NCI-H82 (cell line): ENCODE results near the gene TXK.

Source experiments
- DNase-seq: peaks from one replicate; lab custom pipeline; 2025; lab: John Stamatoyannopoulos, UW

TXK gene

DNA sequence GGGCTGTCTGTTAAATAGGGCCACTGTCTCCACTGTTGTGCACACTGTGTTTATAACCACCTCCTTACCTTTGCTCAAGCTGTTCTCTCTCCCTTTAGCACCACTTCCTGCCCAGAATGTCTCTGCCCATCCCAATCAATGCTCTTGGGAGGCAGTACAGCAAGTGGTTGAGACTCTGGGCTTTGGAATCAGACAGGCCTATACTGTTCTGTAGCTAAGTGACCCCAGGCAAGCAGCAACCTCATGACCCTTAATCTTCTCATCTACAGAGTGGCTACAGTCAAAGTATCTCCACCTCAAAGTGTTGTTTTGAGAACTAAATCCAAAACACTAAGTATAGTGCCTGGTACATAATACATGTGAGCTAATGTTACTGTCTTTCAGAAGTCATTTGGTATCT, 3.8 kb upstream of the TXK start:
- no peak for DNase-seq

DNA sequence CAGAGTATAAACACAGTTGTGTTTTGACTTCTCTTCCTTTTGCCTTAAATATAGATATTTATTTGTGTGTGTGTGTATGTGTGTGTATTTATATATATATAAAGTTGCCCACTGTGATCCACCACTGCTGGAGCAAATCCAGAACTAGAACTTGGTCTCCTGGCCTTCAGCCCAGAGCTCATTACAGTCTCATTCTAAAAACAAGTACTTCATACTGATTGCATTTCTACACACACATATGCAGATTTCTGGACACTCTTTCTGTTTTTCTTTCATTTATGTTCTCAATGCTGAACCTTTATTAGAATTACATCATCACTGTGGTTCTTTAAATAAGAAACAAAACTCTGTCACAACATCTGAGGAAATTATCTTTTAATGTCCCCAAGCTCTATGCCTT, 381 bp downstream of the TXK start:
- no peak for DNase-seq

DNA sequence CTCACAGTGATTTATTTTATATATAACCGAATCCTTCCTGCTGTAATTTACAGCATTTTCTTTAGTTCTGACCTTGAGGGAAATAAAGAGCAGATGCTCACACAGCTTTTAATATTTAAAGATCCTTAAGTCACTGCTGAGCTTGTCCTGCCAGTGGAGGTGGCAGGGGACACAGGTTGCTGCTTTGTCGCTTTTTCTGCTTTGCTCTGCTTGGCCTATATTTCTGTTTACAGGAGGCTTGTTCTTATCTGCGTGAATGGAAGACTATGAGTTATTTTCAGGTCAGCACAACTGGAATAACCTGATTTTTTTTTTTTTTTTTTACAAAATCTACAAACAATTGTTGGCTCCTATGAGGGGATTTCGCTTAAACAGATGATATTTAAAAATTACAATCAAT, 2.3 kb downstream of the TXK start:
- no peak for DNase-seq

DNA sequence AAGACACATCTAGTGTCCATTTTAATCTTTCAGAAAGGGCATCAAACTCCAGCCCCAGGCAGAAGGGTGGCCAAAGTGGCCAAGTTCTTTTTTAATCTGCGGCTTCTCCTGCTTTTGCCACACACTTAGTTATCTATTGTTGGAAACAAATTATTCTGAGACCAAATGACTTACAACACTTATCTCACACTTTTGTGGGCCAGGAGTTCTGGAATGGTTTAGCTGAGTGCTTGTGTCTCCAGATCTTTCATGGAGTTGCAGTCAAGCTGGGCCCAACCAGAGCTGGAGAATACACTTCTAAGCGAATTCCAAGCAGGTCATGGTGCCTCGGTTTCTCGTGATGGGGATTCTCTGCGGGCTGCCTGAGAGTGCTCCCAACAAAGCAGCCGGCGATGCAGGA, 4.0 kb downstream of the TXK start:
- no peak for DNase-seq

DNA sequence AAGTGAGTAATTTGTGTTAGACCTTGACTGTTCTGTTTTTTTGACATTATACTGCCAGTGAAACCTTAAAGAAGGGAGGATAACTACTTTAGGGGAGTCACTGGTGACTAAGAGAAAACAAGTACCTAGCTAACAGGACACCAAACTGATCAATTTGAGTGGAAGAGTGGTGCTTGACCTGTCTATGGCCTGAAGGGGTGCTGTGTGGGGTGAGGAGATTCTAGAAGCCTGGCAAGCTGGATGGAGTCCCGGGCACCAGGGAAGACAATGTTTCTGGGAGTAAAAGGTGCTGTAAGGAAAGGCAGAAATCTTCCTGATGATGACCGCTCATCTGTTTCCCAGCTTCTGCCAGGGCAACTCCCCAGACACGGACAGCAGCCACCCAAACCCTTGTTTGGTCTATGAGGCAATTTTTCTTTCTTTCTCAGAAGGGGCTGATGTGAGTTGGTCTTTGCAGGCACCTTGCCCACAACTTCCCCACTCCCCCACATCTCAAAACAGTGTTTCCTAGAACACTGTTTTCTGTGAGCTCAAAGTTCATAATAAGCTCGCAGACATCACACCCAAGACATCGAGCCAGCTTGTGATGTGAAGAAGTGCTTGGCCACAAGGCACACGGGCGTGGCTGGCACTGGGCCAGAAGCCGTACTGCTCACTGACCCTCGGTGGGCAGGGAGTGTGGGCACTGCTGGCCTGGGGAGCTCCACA, 4.6 kb downstream of the TXK start:
- DNase-seq = no peak

DNA sequence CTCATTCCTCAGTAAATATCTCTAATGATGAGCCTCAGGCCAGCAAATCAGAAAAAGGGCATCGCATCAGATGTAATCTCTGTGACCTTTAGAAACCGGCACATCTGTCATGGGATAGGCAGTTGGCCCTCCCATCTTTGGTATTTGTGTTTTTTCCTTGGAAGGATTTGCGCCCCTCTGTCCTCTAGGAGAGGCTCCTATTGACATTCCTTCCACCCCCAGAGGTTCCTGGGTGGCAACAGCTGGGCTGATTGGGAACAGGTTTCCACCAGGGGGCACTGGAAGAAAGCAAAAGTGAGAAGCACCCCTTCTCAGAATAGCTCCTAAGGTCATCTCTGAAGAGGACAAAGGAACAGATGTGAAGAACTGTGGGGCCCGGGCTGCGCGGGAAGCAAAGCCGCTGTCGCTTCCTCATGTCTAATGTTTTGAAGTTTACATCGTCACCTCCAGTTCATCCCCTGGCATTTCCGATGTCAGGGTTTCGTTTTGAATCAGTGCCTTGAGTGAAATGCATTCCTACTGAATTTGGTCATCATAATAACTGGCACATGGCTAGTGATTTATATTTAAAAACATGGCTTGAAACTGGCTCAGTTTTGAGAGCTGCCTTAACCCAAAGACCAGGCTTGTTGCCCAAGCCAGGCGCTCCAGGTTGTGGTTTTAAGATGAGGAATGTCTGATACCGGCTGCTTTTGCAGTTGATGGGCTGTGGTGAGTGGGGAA, 6.2 kb downstream of the TXK start:
- peak; percentile 86 for DNase-seq

DNA sequence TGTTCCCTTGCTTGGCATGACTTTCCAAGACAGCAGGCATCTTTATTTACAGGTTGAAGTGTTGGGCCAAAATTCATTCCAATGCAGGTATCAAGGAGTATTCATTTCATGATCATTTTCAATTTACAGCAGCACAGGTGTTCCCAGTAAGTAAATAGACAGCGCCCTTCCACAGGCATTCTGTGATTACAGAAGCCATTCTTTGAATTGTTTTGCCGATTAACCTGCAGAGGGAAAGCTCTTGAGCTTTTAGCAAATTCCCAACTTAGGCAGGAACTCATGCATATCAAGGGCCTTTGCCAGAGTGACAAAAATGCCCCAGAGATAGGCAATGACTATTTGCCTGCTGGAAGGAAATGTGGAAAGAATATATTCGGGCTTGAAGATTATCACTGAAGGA, 6.8 kb downstream of the TXK start:
- no peak for DNase-seq

DNA sequence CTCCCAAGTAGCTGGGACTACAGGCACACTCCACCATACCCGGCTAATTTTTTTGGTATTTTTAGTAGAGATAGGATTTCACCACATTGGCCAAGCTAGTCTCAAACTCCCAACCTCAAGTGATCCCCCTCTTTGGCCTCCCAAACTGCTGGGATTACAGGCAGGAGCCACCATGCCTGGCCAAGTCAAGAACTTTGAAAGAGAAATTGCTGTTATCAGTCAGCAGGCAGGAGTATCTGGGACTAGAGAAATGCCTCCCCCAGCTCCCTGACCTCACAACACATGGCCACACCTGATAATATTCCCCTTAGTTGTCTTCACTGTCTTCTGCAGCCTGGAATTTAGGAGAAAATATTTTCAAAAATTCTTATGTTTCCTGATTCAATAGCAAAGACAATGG, 7.4 kb downstream of the TXK start:
- DNase-seq = no peak

DNA sequence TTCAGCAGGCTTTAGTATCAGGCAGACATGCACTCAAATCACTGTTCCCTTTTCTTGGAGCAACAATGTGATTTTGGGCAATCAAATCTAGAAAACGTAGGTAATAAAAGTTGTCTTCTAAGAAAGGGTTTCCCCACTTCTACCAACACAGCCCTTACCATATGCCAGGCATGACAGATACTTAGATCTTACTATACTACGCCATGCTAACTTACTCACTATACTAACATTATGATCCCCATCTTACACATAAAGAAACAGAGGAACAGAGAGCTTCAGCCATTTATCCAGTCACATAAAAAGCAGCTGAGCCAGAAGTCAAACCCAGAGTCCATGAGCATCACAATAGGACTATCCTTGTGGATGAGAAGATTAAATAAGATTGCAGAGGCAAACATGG, 9.2 kb downstream of the TXK start:
- DNase-seq = no peak

DNA sequence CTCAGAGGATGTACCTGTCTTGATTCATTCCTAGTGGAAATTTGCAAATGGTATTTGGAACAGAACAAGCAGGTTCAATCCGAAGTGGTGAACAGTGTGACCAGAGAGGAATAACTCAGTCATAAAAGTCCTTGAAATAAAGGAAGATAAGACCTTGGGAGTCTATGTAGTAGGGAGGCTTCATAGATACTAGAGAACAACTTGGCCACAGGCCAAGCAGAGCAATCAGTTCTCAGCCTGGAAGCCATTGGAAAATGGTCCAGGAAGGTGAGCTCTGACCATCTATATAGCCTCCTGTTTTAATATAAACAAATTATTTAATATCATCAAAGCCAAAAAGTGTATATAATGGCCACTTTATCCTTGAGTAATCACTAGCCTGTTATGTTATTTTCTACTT, 11.3 kb downstream of the TXK start:
- no peak for DNase-seq

DNA sequence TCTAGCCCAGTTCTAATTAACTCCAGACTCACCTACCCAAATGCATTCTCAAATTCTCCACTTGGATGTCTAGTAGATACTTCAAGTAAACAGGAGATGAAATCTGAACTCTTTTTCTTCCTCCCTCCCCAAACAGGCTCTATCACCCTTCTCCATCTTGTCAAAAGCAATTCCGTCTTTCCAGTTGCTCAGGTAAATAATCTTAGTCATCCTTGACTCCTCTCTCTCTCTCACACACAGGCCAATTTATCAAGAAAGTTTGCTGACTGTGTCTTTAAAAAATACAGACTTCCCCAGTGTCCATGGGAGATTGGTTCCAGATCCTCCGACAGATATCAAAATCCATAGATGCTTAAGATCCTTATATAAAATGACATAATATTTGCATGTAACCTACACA, 12.9 kb downstream of the TXK start:
- no peak for DNase-seq

DNA sequence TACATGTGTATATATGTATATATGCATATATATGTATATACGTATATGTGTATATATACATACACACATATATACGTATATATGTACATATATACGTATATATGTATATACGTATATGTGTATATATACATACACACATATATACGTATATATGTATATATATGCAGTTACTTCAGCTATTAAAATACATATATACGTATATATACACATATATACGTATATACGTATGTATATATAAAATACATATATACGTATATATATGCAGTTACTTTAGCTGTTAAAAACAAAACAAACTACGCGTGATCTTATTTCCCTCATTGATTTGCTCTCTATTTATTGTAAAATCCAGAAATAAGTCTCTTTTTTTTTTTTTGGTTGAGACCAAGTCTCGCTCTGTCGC, 13.9 kb downstream of the TXK start:
- no peak for DNase-seq

DNA sequence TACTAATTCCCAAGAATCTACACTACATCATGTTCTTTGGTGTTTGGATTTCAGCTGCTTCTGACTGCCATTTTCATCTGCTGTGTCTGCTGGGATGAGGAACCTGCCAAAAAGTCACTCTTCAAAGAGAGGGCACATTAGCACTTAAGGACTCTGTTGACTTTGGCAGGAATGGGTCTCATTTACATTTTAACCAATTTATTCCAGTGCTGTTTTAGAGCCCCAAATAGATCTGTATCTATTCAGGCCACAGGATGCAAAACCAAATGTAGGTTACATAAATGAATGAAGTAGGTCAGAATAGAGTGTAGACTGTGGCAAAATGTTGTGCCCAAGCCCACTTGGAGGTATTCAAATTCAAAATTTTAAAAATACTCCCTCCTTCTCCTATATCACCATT, 14.4 kb downstream of the TXK start:
- DNase-seq = no peak

DNA sequence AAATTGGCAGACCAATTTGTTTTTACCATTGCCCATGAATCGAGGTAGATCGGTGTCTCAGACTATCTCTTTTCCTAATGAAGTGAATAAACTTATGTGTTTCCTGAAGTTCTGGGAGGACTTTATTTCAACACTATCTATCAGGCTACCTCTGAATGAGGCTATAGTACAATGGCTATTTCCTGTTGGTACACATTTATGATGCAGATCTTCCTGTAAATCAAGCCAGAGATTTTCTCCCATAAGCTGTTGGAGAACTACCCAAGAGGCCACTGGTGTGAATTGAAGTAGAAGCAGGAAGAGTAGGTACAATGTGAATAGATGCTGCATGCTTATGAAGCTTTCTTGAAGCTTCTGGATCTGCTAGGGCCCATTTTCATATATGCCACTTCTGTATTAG, 16.0 kb downstream of the TXK start:
- DNase-seq = no peak

DNA sequence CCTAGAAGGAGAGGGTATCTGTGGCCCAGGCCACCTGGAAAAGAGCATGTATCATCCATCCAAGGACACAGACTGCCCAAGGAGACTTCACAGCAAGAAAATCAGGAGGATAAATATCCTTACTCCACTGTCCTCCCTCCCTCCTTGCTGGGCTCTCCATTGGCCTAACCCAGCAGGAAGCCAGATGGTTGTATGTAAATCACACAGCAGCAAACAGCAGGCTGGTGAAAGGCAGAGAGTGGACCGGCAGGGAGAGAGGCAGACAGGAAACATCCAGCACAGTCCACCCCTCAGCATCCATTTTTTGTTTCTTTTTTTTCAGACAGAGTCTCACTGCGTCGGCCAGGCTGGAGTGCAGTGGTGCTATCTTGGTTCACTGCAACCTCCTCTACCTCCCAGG, 17.5 kb downstream of the TXK start:
- peak; percentile 20 for DNase-seq

DNA sequence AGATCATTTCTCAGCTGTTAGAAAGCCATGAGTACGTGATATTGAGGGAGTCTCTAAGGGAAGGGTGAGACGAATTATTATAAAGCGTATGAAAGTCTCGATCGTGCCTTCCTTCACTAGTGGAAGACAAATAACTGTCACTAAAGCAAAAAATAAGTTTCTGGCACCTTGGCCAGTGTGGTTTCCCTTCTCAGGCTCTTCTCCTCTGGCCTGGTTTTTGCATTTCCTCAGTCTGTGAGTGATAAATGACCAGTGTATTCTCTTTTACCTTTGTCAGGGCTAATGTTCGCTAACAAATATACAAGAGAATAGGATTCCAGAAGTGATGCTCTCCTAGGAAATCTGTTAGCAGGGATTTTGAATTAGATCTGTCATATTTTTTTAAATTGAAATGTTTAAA, 19.6 kb downstream of the TXK start:
- no peak for DNase-seq

DNA sequence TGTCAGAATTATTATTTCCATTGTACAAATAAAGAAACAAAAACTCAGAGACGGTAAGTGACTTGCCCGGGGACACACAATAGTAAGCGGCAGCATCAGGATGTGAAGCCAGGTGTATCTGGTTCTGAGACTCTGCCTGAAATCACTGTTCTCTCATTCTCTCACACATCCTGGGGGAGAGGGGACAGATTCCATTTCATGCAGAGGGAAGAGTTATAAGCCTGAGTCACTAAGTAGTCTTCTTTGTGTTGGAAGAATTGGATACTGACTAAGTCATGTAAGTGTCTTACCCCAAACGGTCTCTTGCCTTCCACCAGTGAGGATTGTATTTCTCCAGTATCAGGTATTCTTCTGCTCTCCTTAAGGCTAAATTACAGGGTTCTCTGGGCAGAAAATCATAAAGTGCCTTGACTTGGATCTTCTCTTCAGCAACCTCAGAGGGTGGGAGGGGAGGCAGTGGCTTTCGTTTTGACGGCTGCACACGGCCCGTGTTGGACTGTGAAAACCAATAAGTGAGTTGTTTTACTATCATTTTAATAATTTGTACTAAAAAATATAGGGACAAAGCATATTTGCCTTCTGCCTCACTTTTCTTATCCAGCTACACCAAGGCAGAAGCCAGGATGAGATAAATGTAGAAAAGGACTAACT, 21.9 kb downstream of the TXK start:
- no peak for DNase-seq

DNA sequence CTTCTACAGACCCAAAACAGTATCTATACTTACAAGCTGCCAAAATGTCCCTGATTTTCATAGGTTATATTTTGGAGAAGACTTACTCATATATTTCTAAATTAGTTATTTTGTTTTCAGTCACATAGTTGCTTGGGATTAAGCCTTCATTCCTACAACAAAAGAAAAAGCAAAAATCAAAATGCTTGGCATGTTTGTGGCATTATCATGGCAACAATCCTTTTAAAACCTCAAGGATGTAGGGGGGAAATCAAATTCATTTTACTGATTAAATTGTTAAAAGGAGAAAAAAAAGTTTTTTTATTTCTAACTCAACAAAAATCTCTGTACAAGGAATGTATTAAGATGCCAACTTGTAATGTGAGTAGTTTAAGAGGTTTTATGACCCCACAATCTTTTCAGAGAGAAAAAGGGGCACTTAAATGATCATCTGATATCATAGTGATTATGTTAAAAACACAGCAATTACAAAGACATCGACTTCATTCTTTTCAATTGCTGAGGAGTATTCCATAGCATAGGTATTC, 23.5 kb downstream of the TXK start:
- no peak for DNase-seq

DNA sequence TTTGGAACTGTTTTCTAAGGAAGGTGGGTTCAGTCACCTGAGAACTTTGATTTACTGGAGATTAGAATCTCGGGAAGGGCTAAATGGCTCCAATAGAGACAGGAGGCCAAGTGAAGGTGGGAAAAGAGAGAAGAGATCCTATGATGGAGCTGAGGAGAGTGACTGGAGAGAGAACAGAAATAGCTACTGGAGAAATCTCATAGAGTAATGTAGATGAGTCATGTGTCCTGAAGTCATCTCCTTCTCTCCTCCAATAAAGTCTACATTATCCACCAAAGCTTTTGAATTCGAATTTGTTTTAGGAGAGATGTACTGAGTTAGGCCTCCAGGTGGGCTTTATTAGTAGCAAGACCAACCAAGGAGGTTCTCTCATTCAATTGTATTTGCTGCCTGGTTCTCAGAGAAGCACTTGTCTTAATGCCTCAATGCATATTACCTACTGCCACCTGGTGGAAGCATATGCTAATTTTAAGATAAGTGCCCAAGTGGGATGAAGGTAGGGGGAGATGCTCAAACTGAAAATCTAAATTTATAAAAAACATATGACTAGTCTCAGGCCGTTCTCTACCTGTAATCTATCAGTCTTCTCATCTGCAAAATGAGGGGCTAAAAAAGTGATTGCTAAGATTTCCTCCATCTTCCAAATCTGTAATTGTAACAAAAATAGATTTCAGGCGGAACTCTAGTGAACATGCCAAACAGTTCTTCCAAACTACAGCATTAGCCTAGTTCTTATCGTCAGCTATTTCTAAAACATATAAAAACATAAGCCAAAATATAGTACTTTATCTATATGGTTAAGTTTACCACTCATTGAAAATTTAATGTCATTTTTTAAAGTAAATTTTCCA, 24.4 kb downstream of the TXK start:
- peak; percentile 68 for DNase-seq

DNA sequence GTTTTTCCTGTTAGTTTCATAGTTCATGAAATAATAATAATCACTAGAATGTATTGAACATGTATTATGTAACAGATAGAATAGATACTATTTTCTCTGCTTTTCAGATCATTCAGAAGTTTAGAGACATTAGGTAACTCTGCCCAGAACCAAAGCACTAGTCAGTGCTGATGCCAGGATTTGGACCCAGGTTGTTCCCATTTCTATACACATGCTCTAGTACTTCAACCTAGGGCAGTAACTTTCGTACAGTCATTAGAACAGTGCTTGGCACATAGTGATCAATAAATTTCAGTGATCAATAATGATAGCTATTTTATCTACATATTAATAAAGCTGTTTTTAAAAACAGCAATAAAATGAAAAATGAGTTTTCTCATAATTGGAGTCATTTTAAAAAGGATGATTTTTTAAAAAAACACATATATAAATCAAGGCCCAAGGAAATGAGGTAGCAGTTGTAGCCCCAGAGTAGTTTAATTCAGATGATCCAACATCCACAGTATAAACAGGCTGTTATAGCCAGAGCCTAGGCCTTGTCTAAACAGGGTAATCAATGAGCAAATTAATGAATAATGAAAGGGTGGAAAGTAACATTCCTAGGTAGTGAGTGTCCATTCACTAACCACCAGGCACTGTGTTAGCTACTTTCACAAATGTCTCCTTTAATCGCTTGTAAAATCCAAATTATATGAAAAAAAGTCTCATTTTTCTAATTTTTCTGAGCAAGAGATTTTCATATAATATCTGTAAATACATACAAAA, 25.6 kb downstream of the TXK start:
- no peak for DNase-seq

DNA sequence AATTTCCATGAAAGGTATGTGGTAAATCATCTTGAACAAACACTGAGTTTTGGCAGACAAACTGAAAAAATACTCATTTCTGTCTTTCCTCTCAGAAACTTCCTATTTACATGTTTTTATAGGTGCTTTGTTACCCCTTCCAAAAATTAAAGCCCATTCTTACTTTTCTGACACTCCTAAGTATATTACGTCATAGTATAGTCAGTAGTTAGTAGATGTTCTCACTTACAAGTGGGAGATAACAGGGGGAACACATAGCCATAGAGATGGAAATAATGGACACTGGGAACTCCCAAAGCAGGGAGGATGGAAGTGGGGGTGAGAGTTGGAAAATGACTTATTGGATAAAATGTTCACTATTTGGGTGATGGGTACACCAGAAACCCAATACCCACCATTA, 28.8 kb downstream of the TXK start:
- no peak for DNase-seq
